ENCODE results near the gene SEC62. TPM values are rescaled to one million over a fixed set of nuclear protein-coding genes. Genes with fewer than 3 reads are reported as not detected.

Gene SEC62
- total RNA-seq, 3 donors from 2014 or later, result 55.1 to 101 (median 56.1) TPM

DNA sequence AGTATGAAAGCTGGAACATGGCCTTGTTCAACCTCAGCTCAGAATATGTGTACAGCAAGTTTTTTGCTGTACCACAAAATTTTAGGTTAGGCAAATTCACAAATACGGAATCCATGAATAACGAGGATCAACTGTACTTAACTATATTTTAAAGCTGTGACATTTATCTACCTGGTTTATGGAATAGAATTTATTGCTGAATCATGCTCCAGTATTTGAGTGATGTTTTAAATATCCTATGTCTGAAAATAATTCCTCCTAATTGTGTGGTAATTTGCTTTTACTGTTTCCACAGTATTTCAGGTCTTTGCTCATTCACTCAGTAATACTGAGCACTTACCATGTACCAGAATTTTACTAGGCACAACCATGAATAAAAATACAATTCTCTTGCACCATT, 29.5 kb downstream of the SEC62 start:
- DNase-seq (ENCODE audit: low spot score in 2 of 2), result no peak
- Histone ChIP-seq H3K27me3 (no peaks in the 10 kb centered on the region), H3K4me3 (no peak overlapping the region), H3K27ac (no peak overlapping the region), H3K9me3 (no peaks in the 10 kb centered on the region), H3K4me1 (no peaks in the 10 kb centered on the region), H3K36me3 (no peaks in the 10 kb centered on the region)
- TF ChIP-seq, protein P1, sequence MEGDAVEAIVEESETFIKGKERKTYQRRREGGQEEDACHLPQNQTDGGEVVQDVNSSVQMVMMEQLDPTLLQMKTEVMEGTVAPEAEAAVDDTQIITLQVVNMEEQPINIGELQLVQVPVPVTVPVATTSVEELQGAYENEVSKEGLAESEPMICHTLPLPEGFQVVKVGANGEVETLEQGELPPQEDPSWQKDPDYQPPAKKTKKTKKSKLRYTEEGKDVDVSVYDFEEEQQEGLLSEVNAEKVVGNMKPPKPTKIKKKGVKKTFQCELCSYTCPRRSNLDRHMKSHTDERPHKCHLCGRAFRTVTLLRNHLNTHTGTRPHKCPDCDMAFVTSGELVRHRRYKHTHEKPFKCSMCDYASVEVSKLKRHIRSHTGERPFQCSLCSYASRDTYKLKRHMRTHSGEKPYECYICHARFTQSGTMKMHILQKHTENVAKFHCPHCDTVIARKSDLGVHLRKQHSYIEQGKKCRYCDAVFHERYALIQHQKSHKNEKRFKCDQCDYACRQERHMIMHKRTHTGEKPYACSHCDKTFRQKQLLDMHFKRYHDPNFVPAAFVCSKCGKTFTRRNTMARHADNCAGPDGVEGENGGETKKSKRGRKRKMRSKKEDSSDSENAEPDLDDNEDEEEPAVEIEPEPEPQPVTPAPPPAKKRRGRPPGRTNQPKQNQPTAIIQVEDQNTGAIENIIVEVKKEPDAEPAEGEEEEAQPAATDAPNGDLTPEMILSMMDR (IDR thresholded peaks at IDR 0.05), result no peak
- no peak for TF ChIP-seq POLR2AphosphoS5 (IDR thresholded peaks at IDR 0.05)
- TF ChIP-seq POLR2A (IDR thresholded peaks at IDR 0.05), result no peak
- intact Hi-C loops (cut with DNase I; ENCODE audit: low total_unique reads), result no loop called here

DNA sequence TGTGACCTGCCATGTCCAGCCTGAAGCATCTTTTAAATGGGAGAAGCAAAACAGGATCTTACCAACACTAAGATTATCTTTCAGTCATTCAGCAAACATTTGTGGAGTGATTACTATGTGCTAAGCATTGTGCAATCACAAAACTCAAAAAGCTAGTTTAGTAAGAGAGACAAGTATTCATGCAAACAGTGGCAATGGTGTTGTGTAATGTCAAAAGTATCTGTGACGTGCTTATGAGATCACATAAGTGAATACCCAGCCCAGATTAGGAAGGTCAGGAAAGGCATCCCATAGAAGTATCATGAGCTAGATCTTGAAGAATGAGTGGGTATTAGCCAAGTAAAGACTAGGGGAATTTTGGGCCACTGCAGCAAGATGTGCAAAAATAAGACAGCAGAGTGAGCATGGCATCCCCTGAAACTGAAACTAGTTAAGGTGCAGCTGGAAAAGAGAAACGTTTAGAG, 32.1 kb downstream of the SEC62 start:
- DNase-seq (ENCODE audit: low spot score in 2 of 2), result no peak
- Histone ChIP-seq H3K36me3 (no peaks in the 10 kb centered on the region), H3K27me3 (no peaks in the 10 kb centered on the region), H3K27ac (no peak overlapping the region), H3K9me3 (no peaks in the 10 kb centered on the region), H3K4me1 (no peaks in the 10 kb centered on the region), H3K4me3 (no peak overlapping the region)
- intact Hi-C loops (cut with DNase I; ENCODE audit: low total_unique reads), result no loop called here
- TF ChIP-seq POLR2A (IDR thresholded peaks at IDR 0.05), result no peak
- TF ChIP-seq POLR2AphosphoS5 (IDR thresholded peaks at IDR 0.05), result no peak

DNA sequence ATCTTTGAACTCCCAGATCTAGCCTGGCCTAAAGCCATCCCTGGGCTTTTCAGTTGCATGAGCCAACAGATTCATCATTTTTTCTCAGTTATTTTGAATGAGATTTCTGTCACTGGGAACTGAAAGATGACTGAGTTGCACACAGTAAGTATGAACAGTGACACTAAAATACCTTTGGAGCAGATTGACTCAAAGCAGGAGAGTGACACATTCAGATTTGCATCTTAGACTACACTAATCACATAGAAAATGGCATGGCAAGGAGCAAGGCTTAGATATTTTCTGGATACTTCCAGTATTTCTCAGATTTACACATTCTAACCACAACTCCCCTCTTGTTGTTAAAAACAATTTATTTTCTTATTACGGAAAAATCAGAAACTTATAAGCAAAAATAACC, 32.8 kb downstream of the SEC62 start:
- Histone ChIP-seq H3K27ac (no peak overlapping the region), H3K36me3 (no peaks in the 10 kb centered on the region), H3K4me1 (no peaks in the 10 kb centered on the region), H3K4me3 (no peak overlapping the region), H3K27me3 (no peaks in the 10 kb centered on the region), H3K9me3 (no peaks in the 10 kb centered on the region)
- intact Hi-C loops (cut with DNase I; ENCODE audit: low total_unique reads), result no loop called here
- TF ChIP-seq POLR2AphosphoS5 (IDR thresholded peaks at IDR 0.05) (no peak), POLR2A (IDR thresholded peaks at IDR 0.05) (no peak)
- TF ChIP-seq, protein P1 (IDR thresholded peaks at IDR 0.05), result no peak
- DNase-seq (ENCODE audit: low spot score in 2 of 2), result no peak

DNA sequence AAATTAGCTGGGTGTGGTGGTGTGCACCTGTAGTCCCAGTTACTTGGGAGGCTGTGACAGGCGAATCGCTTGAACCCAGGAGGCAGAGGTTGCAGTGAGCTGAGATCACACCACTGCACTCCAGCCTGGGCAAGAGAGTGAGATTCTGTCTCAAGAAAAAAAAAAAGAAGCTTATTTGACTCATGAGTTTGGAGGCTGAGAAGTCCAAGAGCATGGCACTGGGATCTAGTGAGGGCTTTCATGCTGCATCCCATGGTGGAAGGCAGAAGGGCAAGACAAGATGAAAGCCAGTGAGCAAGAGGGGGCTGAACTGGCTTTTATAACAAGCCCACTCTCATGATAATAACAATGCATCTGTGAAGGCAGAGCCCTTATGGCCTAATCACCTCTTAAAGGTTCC, 33.4 kb downstream of the SEC62 start:
- H3K9me3 ChIP-seq, result no peaks in the 10 kb centered on the region
- H3K4me3 ChIP-seq, result no peak overlapping the region
- TF ChIP-seq, protein P1 (IDR thresholded peaks at IDR 0.05), result no peak
- no peak for TF ChIP-seq POLR2AphosphoS5 (IDR thresholded peaks at IDR 0.05)
- TF ChIP-seq POLR2A (IDR thresholded peaks at IDR 0.05), result no peak
- no peak for DNase-seq (ENCODE audit: low spot score in 2 of 2)
- no peaks in the 10 kb centered on the region for H3K27me3 ChIP-seq
- intact Hi-C loops (cut with DNase I; ENCODE audit: low total_unique reads), result no loop called here
- no peaks in the 10 kb centered on the region for H3K36me3 ChIP-seq
- no peaks in the 10 kb centered on the region for H3K4me1 ChIP-seq
- no peak overlapping the region for H3K27ac ChIP-seq

DNA sequence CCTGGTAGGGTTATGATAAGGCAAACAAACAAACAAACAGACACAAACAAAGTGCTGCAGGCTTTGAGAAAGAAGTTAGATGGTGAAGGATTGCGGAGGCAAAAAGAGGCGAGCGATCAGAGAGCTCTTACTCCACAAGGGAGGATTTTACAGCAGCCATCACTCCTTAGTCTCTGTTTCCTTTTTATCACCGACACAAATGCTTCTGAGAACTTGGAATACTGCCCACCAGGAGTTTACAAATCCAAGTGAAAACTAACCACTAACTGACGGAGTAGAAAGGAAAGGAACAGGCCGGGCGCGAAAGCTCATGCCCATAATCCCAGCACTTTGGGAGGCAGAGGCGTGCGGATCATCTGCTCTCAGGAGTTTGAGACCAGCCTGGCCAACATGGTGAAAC, 35.6 kb downstream of the SEC62 start:
- TF ChIP-seq POLR2A (IDR thresholded peaks at IDR 0.05), result no peak
- TF ChIP-seq POLR2AphosphoS5 (IDR thresholded peaks at IDR 0.05), result no peak
- TF ChIP-seq, protein P1 (IDR thresholded peaks at IDR 0.05), result no peak
- no peaks in the 10 kb centered on the region for H3K4me1 ChIP-seq
- DNase-seq (ENCODE audit: low spot score in 2 of 2), result no peak
- H3K27ac ChIP-seq, result no peak overlapping the region
- H3K4me3 ChIP-seq, result peak overlapping the region in 2 of 3 donors; percentile 3 to 8
- no peaks in the 10 kb centered on the region for H3K27me3 ChIP-seq
- intact Hi-C loops (cut with DNase I; ENCODE audit: low total_unique reads), result no loop called here
- H3K36me3 ChIP-seq, result no peaks in the 10 kb centered on the region
- no peaks in the 10 kb centered on the region for H3K9me3 ChIP-seq

DNA sequence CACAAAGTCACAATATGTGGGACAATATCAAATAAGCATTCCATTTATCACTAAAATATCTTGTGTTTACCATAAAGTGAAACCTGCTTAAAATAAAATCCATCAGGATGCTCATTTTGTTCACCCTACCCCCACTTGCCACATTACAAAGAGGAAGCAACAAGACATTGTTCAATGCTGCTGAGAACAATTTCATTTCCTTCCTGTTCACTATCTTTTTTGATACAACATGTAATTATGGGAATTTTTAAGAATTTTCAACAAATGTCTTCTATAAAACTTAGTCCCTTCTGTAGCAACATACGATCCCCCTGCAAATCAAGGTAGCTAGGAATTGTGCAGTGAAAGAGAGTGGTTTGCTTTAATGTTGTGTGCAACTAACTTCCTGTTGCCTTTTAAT, 36.3 kb downstream of the SEC62 start:
- Histone ChIP-seq H3K9me3 (no peaks in the 10 kb centered on the region), H3K36me3 (no peaks in the 10 kb centered on the region), H3K27me3 (no peaks in the 10 kb centered on the region), H3K4me1 (no peaks in the 10 kb centered on the region), H3K27ac (no peak overlapping the region), H3K4me3 (peak overlapping the region in 2 of 3 donors; percentile 3 to 8)
- intact Hi-C loops (cut with DNase I; ENCODE audit: low total_unique reads), result no loop called here
- DNase-seq (ENCODE audit: low spot score in 2 of 2), result no peak
- TF ChIP-seq POLR2AphosphoS5 (IDR thresholded peaks at IDR 0.05), result no peak
- TF ChIP-seq POLR2A (IDR thresholded peaks at IDR 0.05), result no peak
- TF ChIP-seq, protein P1 (IDR thresholded peaks at IDR 0.05), result no peak

All from breast epithelium (tissue), 4 donors.